KG1 (cell line): Measurements from ENCODE around the gene MCC.

Source experiments
- DNase-seq: peaks from one replicate; lab custom pipeline; 2025; lab: John Stamatoyannopoulos, UW

MCC gene

GRCh38 chr5:113245427-113246225, 242.6 kb downstream of the MCC start:
- no peak for DNase-seq

GRCh38 chr5:113244966-113245365, 243.3 kb downstream of the MCC start:
- no peak for DNase-seq

GRCh38 chr5:113243349-113243664, 244.9 kb downstream of the MCC start:
- no peak for DNase-seq

GRCh38 chr5:113242481-113243348, 245.5 kb downstream of the MCC start:
- no peak for DNase-seq

GRCh38 chr5:113240951-113241726, 247.1 kb downstream of the MCC start:
- no peak for DNase-seq

GRCh38 chr5:113240032-113240431, 248.2 kb downstream of the MCC start:
- DNase-seq, result no peak

GRCh38 chr5:113237893-113238292, 250.4 kb downstream of the MCC start:
- DNase-seq, result no peak

- no peak for DNase-seq
These were observed 251.5 kb downstream of the MCC start for GRCh38 chr5:113236536-113237288.

GRCh38 chr5:113235884-113236283, 252.4 kb downstream of the MCC start:
- DNase-seq, result no peak

GRCh38 chr5:113234546-113234945, 253.7 kb downstream of the MCC start:
- no peak for DNase-seq

- DNase-seq, result no peak
These were observed 254.6 kb downstream of the MCC start for GRCh38 chr5:113233606-113234005.

GRCh38 chr5:113232667-113233066, 255.6 kb downstream of the MCC start:
- DNase-seq, result no peak

GRCh38 chr5:113232221-113232620, 256.0 kb downstream of the MCC start:
- DNase-seq, result no peak

- DNase-seq, result no peak
These were observed 256.6 kb downstream of the MCC start for GRCh38 chr5:113231653-113232000.

- no peak for DNase-seq
These were observed 257.3 kb downstream of the MCC start for GRCh38 chr5:113230711-113231652.

- DNase-seq, result no peak
These were observed 260.5 kb downstream of the MCC start for GRCh38 chr5:113227798-113228197.

- DNase-seq, result no peak
These were observed 262.0 kb downstream of the MCC start for GRCh38 chr5:113226116-113226736.

- no peak for DNase-seq
These were observed 263.0 kb downstream of the MCC start for GRCh38 chr5:113225259-113225658.

GRCh38 chr5:113224605-113225065, 263.6 kb downstream of the MCC start:
- DNase-seq, result no peak
